NCI-H2081 treated with DMSO at 0.1 percent for 48 hours (cell line): ENCODE results near the gene PTMA.
A peak's percentile ranks its signal among the peaks of the same experiment; 100 is the strongest.

ENCODE experiments used
- DNase-seq: peaks from one replicate; lab custom pipeline; 2025; lab: John Stamatoyannopoulos, UW

Gene PTMA

DNA sequence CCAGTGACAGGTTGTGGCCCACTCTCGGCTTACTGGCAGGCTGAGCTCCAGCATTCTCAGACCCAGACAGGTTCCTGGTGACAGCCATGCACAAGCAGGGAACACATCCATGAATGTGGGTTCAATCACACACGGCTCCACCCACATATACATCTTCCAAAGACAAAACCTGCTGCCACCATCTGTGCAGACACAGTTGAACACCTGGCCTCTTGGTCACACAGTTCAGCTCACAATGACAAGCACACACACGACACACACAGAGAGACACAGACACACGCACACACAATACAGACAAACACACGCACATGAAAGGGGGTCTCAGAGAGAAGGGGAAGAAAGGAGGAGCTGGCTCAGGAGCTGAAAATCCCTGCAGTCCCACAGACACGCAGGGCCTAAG, 32.1 kb upstream of the PTMA start:
- no peak for DNase-seq

DNA sequence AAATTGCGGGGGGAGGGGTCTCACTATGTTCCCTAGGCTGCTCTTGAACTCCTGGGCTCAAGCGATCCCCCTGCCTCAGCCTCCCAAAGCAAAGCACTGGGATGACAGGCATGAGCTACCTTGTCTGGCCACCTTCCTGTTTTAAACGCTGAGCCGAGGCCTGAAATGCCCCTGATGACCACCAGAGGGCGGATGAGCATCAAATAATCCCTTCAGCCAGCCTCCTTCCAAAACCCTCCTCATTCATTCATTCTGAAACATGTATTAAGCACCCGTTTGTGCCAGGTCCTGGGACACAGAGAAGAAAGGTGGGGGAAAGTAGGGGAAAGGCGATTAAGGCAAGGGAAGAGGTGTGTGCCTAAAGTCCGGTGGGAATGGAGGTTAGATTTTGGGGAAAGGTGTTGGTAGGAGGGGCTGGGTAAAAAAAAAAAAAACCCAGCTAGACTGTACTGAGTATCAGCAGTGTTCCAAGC, 30.7 kb upstream of the PTMA start:
- DNase-seq = peak; percentile 32

DNA sequence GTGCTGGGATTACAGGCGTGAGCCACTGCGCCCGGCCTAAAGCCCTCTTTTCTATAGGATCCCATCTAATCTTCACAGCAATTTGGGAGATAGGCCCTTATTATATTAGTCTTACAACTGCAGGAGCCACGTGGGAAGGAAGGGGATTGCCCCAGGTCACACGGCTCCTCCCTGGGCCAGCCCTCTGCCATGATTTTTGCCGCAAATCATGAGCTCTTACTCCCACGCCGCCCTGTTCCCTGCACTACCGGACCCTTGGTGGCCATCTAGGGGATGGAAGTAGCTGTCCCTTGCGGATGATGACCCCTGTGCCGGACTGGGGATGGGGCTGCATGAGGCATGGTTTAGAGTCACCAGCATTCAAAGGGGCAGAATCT, 28.4 kb upstream of the PTMA start:
- no peak for DNase-seq

DNA sequence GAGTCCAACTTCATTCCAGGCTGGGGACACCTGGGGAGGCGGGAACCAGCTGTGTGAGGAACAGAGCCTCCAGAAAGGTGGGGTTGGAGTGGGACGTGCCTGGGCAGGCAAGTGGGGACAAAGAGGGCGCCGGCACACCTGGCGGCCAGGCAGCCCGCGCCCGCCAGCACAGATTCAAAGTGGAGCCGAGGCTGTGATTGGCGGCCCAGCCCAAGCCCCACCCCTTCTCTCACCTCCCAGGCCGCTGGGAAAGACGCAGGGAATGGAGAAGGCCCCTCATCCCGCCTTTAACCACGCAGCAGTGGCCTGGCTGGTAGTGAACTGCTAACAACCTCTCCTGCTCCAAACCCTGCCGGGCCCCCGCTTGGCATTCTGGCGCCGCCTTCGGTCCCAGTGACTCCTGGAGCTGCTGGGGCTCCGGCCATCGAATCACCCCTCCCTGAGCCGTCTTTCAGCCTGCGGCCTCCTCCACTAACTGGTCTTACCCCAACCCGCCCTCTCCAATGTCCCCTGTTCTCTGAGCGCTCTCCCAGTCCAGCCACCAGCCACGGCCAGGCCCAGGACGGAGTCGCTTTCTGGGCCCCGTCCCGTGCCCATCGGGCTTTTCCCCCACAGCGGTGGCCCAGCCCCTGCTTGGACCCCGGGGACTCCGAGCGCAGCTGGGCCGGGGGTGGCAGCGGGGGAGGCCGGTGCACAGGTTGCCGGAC, 27.9 kb upstream of the PTMA start:
- DNase-seq = no peak

DNA sequence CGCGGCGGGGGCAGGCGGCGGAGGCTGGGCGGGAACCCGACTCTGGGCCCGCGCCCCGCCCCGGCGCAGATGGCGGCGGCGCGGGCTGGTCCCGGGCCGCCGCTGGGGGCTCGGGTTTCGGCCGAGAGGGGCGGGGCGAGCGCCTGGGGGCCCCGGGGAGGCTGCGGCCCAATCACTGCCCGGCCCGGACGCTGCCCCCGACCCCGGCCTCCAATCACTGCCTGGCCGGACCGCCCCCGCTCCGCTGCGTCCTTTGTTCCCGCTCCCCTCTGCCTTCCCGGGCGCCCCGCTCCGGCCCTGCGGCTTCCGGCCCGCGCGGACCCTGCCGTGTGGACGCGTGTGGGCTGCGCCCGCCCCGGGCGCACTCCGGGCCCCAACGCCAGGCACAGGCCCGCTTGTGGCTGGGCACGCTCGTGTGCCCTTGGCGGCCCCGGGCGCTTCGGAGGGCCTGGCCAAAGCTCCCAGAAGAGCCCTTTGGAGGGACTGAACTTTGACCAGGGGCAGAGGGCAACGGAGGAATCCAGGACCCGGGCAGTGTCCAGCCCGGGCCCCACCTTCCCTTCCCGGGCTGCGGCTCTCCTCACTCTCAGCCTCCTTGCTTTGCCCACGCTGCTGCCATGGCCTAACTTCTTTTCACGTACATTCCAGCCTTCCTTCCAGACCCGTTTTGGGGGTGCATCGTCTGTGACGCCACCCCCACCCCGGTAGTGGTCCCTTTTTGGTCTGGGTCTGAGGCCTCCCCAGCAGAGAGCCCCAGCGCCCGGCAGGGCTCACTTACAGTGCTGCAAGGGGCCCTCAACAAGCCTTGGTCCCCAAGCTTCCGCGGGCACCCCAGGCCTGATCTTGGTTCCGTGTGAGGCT, 27.1 kb upstream of the PTMA start:
- no peak for DNase-seq

DNA sequence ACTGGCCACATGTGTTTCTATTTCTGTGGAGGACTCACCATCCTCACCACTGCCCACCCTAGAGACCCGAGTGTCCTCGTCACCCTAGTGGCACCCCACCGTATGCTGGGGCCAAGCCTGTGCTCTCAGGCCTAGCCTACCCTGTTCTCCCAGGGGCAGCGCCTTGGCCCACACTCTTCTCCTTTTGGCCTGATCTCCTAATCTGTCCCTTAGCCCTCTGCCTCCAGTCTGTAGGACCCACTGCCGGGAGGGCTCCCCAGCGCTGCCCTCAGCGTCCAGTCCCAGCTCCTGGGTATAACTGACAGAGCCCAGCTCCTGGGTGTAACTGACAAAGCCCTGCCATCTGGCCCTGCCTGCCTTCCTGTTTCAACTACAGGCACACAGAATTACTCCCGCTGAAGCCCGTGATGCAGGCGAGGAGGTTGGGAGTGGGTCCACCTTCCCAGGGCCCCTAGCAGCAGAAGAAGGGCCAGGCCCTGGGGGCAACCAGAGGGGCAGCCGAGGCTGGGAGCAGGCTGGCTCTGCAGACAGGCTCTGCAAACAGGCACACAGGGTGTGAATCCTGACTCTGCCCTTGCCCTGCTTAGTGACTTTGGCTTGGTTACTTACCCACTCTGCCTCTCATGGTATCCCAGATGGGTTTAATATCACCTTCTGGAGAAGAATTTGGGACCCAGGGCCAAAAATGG, 25.6 kb upstream of the PTMA start:
- DNase-seq = no peak

DNA sequence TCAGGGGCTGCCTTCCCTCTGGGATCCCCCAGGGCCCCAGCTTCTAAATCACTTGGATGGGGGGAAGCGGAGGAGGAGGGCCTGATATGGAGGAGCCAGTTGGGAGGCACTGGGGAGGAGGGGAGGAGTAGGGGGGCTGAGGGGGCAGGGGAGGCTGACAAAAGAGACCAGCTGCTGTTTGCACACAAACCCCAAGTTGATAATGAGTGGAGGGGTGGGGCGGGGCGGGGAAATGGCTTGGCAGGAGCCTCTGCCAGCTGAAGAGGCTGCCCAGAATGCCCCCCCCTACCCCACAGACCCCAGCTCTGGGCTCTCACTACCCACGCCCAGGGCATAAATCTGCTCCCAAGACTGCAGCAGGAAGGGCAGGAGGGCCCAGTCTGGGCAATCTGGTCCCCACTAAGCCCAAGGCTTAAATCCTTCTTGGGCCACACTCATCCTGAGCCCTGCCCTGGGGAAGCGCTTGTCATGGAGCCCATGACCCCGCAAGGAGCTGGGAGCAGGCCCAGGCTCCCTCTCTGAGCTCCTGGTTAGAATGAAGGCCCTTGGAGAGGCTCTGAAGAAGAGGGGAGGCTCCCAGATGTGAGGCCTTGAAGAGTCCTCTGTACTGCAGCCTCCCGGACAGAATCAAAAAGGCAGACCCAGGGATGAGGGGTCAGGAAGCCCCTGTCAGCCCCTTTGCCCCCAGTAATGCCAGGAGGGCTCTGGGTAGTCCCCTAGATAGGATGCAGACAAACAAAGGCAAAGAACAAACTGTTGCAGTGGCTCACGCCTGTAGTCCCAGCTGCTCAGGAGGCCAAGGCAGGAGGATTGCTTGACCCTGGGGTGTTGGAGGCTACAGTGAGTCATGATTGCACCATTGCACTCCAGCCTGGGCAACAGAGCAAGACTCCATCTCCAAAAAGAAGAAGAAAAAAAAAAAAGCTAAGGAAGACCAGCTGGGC, 24.8 kb upstream of the PTMA start:
- peak; percentile 40 for DNase-seq

DNA sequence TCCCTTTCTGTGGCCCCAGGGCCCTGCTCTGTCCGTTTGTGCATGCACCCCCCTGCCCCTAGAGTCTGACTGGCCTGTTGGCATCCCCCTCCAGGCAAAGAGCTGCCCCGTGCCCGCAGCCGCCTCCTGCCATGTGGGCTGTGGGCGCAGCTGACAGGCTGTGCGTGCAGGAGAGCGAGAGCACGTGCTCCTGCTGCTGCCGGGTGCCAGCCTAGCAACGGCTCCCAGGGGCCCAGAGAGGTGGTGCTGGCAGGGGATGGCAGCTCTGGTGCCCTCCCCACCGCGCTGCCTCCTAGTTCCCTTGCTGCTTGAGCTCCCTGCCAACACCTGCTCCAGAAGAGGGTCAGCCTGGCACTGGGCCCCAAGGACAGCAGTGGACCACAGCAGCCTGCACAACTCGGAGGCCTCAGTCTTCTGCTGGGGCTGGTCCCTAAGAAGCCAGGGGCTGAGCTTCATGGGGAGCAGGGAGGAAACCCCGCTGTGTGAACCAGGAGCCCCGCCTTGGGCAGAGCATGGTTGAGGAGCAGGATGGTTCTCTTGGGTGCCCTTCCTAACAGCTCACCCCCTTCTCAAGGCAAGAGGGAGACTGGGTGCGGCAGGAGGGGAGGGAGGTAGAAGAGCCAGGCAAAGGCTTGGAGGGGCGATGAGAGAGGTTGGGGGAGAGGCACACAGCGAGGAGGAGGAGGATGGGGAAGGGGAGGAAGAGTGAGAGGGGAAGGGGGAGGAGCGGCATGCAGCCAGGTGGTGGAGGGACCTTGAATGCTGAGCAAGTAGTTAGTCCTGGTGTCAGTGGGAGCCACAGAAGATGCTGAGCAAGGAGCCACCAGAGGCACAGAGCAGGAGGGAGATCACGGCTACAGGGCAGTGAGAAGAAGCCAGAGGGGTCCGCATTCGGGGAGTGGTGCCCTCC, 23.8 kb upstream of the PTMA start:
- peak; percentile 46 for DNase-seq

DNA sequence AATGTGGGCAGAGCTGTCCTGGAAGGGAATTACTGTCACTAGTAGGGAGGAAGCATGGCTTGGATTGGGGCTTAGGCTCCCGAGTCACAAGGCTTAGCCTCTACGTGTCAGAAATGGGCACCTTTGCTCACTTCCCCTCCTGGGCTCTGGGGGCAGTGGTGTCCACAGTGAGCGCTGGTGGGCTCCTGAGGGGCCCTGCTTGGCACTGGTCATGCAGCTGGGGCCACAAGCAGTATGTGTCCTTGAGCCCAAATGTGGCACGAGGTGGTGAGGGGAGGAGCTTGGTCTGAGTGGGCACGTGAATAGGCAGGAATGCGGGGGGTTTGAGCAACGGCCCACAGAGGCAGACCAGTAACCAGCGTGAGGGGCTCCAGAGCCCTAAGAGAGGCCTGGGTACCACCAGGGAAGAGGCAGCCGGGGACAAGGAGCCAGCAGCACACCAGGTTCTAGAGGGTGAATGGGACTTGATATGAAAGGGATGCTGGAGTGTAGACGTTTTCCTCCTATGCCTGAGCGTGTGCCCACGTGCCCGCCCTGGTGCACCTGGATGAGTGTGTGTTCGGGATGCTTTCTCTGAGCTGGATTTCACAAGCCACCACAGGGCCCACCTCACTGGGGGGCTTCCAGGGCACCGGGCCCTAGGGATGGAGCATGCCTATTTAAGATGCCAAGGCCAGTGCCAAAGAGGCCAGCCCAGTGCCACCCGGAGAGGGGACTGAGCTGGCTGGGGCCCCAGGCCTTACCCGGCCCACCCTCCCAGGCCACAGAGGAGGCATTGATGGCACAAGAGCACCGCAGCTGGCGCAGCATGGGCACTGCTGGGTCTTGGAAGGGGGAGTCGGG, 22.8 kb upstream of the PTMA start:
- DNase-seq = no peak

DNA sequence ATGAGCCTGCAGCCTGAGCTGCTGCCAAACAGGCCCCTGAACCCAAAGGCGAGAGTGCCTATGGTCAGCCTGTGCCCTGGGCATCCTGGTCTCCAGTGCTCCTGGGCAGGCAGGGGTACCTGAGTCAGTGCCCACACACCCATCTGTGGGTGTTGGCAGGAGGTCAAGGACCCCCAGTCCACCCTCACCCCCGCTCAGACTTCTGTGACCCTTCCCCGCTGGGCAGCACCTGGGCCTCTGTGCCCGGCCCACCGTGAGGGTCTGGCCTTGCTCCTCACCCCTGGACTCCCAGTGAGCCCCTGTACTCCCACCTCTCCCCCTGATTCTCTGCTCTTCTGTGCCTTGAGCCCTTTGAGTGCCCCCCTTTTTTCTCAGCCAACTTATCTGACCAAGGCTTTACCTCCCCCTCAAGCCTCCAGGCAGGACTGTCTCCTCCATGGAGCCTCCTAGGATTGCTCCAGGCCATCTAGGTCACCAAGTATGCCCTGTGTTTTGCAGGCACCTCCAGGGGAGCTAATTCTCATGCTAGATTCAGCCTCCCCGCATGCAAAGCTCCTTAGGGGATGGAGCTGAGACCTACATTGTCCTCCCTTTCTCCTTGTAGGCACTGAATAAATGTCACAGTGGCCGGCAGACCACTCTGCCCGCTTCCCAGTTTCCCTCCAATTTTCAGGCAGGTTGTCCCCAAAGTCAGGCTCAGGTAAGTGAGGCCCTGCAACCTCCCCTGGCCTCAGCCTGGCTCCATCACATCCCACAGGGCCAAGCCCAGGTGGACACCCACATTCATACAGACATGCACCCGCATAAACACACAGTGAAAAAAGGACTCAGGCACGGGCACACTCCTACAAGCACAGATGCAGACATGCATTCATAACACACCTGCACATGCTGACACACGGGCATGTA, 21.9 kb upstream of the PTMA start:
- DNase-seq = no peak

DNA sequence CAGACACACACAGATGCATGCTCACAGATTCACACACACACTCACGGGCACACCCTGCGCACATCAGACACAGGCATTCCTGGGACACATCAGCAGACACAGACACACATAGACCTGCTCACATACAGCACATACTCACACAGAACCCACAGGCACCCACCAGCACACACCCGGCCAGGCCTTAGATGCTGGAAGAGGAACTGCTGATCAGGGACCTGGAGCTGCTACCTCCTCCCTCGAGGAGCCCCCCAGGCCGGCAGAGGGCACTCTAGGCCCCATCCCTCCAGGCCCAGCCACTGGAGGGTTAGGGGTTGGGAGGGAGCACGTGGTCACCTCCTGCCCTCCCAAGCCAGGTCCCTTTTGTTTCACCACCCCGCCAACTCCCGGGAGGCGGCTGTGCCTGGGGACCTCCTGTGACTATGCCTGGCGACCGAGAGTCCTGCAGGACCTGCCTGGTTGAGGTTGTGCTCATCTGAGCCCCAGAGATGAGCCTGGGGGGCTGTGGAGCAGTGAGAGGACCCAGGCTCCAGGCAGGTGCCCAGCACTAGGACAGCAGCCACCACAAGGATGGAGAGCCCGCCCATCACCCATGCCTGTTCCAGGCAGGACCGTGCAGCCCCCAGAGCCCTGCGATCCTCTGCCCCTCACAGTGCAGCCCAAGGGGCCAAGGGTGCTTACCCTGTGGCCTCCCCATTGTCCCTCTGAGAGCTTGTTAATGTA, 21.0 kb upstream of the PTMA start:
- DNase-seq = no peak

DNA sequence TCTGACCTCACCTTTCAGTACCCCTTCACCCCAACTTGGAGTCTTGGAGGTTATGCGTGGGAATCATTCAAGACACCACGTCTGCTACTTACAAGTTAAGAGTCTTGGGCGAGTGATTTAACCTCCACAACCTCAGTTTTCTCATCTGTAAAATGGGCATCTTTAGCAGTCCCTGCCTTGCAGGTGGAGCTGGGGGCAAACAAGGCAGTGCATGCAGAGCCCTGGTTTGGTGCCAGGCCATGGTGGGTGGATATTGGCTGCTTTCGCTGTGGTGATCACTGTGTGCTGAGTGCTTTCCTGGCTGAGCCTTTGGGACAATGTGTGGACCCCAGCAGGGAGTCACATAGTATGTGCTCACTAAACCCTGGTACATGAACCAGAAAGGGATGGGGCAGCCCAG, 20.4 kb upstream of the PTMA start:
- no peak for DNase-seq

DNA sequence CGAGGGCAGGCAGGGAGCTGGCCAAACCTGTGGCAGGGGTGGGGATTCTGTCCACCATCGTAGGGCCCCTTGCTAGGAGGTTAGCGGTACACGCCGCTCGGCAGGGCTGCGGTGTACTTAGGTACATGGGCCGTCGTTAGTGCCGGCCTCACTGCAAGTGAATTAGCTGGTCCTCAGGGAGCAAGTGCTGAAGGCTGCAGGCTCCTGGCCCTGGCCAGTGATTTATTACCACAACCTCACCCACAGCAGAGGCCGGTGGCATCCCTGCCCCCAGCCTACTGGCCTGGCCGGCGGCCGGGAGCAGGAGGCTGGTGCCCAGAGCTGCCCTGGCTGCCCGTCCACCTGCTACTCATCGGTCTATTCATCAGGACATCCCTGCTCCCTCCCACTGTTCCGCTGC, 19.6 kb upstream of the PTMA start:
- no peak for DNase-seq

DNA sequence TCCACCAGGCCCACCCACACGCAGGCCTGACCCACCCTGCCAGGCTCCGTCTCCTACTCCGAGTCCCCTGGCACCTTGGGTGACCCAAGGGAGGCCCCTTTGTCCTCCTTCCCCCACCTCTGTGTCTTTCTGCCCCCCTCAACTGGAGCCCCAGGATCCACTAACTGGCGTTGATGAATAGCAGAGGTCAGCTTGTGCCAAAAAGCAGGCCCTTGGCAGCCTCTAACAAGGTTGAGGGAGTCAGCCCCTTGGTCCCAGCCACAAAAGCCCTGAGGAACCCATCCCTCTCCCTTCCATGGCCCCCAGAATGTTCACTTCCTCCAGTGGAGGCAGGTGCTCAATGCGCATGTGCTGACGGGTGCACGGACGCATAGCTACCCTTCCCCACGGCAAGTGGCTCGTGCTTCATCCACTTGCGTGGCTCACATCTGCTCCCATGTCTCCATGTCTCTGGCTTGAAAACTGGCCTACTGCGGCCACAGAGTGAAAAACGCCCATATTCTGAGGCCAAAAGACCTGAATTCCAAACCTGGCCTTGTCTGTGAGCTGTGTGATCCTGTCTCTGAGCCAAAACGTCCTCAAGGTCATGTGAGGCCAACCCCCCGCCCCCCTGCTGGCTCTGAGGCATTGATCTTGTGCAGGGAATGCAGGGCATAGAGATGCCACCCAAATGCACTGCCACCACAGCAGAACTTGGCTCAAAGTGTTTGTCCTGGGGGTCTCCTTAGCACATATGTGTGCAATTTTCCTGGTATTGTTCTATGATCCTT, 19.0 kb upstream of the PTMA start:
- no peak for DNase-seq

DNA sequence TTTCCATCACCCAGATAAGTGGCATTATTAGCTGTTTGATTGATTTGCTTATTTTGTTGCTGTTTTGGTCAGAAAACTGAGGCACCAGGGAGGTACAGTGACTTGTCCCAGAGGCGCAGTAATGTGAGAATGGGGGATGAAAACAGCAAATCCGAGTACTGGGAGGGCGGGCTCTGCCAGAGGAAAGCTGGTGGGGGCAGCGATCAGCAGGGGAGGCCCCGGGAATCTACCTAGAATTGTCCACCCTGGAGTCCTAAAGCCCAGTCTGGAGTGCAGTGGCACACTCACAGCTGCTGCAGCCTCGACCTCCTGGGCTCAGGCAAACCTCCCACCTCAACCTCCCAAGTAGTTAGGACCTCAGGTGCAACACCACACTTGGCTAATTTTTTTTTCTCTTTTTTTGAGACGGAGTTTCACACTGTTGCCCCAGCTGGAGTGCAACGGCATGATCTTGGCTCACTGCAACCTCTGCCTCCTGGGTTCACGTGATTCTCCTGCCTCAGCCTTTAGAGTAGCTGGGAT, 17.0 kb upstream of the PTMA start:
- DNase-seq = no peak

DNA sequence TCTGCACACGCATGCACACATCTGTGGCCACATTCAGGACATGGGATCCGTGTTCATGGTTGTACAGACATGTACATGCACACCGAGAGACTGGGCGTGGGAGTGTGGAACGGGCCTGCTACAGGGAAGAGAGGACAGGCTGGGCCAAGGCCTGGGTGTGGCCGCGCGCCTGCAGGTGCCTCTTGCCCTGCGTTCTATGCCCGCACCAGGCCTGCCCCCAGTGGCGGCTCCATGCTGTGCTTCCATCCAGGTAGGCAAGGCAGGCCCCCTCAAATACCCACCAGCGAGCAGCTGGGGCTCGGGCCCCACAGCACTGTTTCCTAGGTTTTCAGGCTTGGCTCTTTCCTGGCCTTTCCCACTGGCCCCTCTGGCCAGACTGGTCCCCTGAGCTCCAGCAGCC, 15.5 kb upstream of the PTMA start:
- no peak for DNase-seq

DNA sequence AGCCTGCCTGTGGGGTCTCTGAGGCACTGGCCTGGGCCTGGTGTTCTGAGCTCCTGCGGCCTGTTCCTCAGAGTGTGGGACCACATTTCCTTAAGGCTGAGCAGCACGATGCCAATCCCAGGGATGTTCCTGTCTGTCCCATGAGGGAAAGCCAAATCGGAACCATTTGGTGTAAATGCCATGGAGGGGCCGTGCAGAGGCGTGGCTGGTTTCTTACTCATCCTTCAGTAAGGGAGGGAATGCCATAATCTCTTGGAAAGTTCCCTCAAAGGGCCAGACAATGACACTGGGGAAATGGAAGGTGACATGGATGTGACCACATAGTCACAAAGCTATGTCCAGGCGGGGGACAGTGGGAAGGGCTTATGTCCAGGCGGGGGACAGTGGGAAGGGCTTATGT, 14.4 kb upstream of the PTMA start:
- no peak for DNase-seq
